ENCODE data around the gene SCLT1.

Gene SCLT1

DNA sequence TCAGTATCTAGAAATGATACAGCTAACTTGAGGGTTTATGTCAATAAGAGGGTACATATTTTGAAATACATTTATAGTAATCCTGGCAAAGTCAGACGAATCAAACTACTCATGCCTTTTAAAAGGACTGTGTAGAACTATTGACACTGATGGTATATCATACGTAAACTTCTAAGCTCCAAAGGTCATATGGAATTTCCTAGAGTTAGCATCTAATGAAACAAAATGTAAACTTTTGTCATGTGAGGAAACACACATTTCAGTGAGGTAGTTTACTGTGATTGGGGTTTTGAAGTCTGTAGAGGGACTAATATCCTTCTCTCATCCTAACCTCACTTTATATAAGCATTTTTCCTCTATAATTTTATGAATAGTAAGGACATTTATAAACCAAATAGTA lies 138.4 kb downstream of the SCLT1 start:
- DNase-seq: no peak

DNA sequence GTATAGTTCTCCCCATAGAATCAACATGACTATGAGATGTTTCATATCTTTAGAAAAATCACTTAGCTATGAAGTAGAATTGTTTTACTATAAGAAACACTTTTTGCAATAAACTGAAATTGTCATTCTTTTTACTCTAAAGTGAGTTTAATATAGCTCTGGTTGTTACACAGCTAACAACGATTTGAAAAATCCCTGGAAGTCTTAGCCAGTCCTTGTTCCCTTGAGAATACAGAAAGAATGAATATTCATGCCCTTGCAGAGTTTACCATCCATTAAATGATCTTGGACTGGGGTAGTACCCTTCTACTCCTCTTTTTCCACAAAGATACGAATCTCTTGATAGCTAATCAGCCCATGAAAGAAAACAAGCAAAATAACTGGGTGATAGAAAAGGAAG lies 142.0 kb downstream of the SCLT1 start:
- DNase-seq: no peak

DNA sequence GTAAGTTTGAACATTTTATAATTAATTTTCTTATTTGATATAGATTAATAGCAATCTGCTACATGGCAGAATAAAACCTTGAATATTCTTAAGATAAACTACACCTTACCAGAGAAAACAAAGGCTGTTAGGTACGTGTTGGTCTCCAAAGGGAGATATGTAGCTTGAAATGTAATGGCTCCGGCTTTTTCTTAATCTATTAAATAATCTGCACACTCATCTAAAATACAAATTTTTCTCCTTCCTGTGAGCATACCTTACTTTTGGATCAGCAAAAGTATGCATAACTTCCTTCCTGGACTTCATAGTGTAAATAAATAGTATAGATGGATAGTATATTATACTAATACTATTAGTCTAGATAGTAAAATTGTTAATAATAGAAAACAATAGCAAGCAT lies 142.5 kb downstream of the SCLT1 start:
- DNase-seq: no peak

DNA sequence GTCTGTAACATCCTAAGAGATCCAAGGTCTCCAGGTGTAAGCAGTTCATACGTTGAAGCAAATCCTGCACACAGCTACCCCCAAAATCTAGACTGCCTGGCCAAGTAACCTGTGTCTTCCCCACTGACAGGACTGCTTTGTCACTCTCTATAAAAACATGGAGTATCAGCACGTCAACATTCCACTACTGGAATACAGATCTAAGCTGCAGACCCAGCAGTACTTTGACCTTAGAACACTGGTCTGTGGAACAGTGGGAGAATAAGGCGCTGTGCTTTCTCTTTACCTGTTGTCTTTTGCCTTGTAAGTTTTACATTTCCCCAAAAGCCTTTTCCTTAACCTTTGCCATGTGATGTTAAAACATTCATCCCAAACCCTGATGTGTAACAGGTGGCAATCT lies 146.4 kb downstream of the SCLT1 start:
- DNase-seq: no peak

DNA sequence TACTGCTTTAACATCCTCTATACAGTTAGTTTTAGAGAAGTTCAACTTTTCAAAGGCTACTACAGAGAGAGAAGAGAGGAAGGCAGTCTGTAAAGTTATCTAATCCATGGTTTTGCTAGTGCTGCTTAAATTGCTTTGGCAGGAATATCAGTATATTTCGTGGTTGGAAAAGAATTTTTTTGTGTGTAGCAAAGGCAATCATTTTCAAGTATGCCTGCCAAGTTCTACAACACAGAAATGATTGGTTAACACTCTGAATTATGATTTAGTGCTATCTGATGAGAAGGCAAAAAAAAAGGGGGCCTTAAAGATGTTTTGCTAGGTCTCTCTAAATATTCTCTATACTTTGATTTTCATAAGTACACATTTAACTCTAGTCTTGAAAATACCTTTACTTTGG lies 150.7 kb downstream of the SCLT1 start:
- DNase-seq: no peak

DNA sequence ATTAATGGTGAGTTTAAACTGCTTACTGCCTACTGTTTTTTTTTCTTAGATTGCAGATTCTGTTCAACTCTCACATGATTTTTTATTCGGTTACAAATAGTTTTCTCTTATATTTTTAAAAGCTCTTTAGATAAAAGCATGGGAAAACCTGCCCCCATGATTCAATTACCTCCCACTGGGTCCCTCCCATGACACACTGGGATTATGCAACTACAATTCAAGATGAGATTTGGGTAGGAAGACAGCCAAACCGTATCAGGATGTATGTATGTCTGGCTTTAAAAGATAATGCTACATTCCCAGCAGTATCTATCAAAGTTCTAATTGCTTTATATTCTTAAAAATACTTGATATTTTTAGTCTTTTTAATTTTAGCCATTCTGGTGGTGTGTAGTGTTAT lies 152.4 kb downstream of the SCLT1 start:
- no peak for DNase-seq

DNA sequence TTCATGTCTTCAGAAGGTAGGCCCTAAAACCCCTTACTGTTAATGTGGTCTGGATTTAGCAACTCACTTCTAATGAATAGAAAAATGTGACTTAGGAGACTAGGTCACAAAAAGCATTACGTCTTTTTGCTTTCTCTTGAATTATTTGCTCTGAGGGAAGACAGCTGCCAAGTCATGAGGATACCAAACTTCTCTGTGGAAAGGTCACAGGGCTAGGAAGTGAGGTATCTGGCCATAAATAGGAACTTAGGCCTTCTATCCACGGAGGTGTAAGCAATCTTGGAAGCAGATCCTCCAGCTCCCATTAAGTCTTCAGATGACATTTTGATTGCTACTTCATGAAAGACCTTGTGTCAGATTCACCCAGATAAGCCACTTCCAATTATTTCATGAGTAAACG lies 163.3 kb downstream of the SCLT1 start:
- DNase-seq: no peak

DNA sequence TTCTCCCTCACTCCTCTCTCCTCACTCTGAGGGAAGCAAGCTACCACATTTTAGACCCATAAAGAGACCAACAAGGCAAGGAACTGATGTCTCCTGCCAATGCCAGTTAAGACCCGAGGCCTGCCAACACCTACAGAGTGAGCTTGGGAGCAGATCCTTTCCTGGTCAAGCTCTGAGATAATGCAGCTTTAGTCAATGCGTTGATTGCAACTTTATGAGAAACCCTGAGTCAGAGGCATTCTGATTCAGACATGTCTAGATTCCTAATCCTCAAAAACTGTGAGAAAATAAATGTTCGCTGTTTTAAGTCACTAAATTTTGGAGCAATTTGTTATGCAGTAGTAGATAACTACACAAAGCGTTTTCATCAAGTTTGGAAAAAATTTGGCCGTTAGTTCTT lies 168.4 kb downstream of the SCLT1 start:
- no peak for DNase-seq

DNA sequence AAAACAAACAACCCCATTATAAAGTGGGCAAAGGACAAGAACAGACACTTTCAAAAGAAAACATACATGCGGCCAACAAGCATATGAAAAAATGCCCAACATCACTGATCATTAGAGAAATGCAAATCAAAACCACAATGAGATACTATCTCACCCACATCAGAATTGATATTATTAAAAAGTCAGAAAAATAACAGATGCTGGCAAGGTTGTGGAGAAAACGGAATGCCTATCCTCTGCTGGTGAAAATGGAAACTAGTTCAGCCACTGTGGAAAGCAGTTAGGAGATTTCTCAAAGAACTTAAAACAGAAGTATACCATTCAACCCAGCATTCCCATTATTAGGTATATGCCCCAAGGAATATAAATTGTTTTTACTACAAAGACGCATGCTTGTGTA lies 171.4 kb downstream of the SCLT1 start:
- DNase-seq: no peak

DNA sequence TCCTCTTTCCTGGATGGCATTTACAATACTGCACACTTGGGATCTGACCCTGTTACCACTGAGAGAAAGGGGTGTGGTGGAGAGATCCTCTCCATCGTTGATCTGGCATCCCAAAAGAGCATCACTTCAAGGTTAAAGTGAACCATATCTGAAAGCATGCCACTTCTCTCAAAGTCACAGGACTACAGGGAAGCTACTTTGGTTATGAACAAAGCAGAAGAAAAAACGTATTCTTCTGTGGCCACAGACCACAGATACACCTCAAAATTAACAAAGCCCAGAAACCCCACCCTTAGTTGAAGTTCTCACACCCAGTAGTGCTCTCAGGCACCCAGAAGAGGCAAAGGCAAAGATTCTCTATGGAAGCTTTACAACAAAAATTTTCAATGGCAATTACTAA lies 175.6 kb downstream of the SCLT1 start:
- no peak for DNase-seq

DNA sequence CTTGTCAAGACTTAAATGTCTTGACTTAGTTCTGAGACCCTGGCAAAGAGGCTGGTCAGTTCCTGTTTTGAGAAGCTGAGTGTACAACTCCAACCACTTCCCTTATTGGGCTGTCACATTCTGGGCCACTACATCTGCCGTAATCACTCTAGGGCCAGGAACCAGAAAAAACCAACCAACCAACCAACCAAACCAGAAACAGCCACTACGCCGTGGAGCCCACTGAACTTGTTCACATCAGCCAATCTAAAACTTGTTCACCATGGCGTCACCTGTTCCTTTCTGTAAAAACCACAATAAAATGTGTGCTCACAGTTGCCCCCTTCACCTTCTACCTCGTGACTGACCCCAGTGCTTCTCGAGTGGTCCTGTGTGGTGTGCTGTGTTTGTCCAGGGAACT lies 176.5 kb downstream of the SCLT1 start:
- DNase-seq: no peak

DNA sequence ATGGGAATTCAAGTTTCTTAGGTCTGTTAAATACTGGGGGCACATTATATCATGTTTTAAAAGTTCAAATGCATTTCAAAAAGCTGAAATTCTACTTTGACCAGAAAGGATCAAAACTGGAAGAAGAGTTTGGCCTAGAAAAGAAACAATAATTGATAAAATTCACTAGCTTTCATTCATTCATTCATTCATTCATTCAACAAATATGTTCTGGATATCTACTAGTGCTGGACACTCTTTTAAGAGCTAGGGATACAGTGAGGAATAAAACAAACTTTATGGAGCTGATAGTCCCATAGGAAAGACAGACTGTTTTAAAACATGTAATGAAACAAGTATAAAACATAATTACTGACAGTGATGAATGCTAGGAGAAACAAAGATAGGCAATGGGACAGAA lies 177.8 kb downstream of the SCLT1 start:
- no peak for DNase-seq

DNA sequence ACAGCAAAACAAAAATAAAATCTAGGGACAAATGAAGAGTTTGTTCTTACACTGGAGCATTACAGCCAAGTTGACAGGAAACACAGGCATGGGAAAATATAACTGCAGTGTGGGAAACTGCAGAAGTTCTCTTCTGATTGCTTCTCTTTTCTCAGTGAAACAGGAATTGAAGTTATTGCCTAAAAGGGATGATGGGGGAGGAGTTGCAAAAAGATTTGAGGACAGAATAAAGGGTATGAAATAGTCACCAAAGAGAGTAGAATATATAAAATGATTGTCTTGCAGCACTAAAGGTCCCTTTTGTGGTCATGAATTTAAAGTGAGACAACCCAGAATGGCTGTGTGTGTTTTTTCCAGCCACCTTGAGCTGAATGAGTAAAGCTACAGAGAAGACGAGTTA lies 180.1 kb downstream of the SCLT1 start:
- DNase-seq: no peak

DNA sequence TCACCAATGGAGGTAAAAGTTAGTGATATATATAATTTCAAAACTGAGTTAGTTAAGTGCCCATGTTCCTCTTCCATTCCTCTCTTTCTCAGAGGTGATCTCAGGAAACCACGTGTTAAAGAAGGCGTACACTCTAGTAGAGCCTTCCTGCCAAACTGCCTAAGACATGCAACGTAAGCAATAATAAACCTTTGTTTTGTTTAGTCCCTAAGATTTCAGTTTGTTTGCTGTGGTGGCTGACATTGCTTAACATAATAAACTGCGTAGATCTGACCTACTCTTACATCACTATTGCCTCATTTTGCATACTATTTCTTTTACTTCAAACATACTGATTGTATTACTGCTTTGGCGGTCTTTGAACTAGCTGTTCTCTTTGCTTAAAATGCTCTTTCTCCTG lies 184.6 kb downstream of the SCLT1 start:
- no peak for DNase-seq

DNA sequence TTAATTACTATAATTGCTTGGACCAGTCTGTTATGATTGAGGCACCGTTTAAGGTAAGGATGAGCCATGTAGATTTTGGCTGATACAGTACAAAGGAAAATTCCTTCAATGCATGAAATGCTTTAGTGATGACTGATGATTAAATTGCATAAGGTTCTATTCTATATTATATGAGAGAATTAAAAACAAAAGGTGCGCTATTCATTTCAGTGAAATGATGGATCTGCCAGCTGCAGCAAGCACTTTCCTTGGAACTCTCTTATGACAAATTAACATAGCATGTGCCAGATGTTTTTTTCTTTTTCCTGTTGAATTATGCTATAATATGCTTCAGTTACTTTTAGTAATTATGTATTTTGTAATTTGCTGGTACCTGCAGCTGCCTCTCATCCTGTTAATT lies 185.4 kb downstream of the SCLT1 start:
- DNase-seq: no peak

DNA sequence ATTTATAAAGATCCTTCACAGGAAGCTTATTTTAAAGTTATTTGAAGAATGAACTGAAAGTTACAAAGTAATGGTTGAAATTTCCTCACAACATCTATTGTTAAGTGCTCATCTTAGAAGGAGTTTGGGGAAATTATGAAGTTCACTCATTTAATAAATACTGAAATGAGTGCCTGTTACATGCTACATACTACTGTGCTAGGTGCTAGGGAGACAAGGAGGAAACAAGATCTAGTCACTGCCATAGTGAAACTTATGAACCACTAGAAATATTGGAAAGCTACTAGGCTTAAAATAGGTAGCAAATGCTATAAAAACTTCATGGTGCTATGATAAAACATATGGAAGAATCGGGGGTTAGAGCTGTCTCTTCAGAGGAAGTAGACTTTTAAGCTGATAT lies 186.8 kb downstream of the SCLT1 start:
- no peak for DNase-seq

DNA sequence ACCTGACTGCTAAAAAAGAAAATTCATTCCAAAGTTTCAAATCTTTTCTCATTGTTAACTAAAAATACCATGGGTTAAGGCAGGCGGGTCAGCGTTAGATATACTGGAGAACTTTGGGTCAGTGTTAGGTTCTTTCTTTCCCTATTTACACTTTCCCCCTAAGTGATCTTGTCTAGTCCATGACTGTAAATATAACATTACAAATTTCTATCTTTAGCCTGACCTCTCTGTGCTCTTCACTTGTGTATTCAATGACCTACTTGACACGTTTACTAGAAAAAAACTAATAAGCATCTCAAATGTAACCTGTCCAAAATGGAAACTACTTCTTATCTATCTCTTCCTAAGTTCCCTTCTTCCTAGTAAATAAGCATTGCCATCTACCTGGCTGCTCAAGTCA lies 188.5 kb downstream of the SCLT1 start:
- DNase-seq: no peak

DNA sequence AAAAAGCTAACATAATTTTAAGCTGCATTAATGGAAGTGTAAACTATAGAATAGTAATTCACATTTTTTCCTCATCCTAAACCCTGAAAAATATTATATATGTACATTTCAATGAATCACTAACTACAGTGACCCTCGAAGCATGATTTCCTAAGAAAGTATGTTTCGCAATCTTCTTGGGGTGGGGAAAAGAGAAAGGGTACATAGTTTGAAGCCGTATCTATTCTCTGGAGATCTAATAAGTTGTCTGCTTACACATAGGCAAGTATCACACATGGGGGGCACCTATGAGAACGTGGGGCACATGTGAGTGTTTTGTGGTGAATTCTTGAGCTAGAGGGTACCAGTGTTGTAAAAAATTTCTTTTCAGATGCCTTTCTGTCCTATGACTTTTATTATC lies 212.7 kb downstream of the SCLT1 start:
- no peak for DNase-seq

DNA sequence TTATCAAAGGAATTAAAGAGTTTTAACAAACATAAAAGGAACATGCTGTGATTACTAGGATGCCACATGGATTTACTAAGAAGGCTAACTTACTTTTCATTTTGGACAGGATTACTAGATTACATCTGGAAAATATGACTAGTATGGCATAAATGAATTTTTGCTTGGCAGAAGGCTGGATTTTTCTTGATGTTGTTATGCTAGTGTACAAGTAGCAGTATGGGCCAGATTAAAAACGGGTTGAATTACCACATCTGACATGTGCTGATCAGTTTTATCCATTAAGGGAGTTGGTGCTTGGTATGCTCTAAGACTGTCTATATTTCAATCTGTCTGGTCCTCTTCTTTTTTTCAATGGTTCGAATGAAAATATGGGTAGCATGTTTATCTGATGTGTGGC lies 213.4 kb downstream of the SCLT1 start:
- no peak for DNase-seq

DNA sequence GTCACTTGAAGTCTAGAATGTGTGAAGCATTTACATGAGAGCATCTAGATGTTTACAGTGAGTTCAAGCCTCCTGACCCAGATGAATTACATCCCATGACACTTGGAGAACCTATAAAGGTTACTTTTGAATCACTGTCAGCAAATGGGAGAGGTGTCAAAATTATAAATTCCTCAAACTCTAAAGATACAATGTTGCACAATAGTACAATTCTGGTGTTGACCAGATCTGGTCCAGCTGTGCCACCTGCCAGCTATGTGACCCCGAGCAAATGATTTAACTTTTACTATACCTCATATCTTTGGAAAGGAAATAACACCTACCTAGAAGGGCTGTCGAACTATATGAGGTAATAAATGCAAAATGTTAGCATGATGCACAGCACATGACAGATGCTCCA lies 214.1 kb downstream of the SCLT1 start:
- no peak for DNase-seq

DNA sequence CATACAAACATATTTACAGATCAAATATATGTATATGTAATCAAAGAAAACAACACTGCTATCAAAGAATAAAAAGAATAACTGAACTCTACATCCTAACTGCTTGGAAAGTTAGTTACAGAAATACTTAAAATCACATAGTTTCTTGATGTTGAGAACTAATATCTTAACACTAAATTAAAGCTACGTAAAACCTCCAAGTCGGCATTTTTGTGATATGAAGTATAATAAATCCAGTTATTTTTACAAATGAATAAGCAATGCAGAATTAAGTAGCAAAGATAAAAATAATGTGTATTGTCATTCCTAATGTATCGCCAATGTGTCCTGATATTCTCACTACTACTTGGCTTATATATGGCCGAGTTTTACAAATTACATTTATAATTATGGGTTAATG lies 215.4 kb downstream of the SCLT1 start:
- no peak for DNase-seq

DNA sequence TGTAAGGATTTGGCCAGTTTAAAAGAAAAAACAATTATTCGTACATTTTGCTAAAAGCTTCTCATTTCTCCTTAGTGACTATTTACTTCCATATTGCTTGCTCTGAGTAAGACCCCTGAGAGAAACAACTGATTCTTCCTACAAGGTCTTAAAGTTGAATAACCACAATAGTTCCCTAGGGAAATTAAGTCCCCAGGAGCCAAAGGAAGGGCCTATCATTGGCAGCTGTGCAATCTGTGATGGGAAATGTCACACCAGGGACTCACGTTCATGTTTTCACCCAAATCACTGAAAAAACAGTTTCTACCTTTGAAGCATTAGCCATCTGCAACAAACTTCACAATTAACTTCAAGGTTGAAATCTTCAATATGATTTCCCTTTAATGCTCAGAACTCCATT lies 217.1 kb downstream of the SCLT1 start:
- DNase-seq: no peak

DNA sequence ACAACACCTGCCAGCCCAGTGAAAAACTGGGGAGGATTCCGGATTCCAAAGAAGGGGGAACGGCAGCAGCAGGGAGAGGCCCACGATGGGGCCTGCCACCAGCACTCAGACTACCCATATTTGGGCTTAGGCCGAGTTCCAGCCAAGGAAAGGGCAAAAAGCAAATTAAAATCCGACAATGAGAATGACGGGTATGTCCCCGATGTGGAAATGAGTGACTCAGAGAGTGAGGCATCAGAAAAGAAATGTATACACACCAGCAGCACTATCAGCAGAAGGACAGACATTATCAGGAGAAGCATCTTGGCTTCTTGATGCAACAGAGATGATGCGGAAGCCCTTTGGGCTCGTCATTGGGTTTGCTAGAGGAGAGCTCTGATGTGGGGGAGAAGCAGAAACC lies 221.4 kb downstream of the SCLT1 start:
- DNase-seq: no peak

DNA sequence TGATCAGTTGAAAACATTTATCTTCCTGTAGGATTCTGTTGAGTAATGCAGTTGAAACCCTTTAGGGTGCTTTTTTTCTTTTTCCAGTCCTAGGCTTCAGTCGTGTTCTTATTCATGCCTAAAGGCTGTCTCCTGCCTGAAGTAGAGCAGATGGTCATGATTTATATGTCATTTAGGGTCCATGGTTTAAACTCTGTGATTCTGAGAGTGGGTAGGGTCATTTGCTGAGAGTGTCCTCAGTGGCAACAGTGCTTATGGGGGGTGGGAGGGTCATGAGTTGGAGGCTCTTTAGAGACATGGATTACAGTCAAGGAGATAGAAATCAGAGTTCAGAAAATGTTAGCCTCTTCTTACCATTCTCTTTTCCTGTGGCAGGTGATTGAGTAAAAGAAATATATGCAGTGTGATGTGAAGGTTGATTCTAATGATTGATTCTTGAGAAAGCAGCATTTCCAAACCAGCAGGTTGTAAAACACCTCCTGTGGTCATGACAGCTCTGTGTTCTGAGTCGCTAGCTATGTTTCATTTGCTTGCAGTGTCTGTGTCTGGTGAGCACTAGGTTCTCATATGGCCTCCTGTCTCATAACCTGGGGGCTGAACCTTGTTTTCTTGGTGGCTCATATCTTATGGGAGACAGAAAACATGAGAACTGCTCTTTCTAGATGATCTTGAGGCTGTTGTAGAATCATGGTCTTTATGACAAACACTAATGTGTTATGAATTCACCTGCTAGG lies 223.4 kb downstream of the SCLT1 start:
- no peak for DNase-seq

DNA sequence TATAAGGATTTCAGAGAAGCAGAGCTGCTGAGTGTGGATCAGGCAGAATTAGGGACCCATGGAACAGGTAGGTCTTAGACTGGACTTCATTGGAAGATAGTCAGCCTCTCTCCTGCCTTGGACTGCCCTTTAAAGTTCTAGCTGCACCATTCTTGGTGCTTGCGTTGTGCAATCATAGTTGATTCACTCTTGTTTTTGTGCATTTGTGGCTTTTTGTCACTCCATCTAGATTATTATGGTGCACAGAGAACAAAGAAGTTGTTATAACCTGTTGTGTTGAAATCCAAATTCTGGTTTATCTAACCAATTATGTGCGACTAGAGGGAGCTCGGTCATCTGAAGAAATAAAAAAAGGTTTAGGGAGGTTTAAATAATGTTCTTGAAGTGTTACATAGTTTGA lies 224.6 kb downstream of the SCLT1 start:
- no peak for DNase-seq

DNA sequence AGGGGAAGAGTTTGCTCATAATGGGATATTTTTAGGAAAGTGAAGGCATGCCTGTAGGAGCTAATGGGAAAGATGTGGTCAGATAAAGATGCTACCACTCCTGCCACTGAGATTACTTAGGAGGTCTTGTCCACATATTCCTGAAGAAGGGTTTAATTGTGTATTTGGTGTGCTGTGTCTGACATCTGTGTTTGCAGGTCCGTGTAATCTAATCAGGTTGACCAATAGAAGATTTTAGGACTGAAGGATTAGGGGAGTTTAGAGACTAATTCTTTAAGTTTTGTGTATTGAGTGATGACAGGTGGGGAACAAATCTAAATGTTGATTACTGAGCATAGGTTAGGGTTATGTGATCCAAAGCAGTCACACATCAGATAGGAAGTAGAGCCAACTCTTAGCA lies 226.6 kb downstream of the SCLT1 start:
- DNase-seq: no peak
